Measurements from ENCODE around the gene DPF1. TPM values are rescaled to one million over a fixed set of nuclear protein-coding genes. Genes with fewer than 3 reads are reported as not detected.

The DPF1 gene
- total RNA-seq, 4 donors from 2014 or later, result 0.85 to 4.2 TPM; not detected in 2

DNA sequence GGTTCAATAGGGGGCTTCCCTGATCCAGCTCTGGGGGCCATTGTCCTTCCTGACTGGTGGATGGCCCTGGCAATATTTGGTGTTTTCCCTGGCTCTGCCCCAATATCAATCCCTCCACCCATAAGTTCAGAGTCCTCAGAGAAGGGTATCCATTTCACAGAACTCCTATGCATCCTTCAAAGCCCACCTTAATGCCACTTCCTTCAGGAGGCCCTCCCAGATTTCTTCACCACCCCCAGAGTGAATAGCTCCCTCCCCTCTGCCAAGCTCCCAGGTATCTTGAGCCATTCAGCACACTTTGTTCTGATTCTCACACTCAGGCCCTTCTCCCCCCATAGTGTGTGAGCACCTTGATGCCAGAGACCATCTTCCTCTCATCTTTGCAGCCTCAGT is 26.4 kb upstream of the DPF1 start:
- H3K27ac ChIP-seq, result peak overlapping the region; percentile 92
- TF ChIP-seq, protein P1, sequence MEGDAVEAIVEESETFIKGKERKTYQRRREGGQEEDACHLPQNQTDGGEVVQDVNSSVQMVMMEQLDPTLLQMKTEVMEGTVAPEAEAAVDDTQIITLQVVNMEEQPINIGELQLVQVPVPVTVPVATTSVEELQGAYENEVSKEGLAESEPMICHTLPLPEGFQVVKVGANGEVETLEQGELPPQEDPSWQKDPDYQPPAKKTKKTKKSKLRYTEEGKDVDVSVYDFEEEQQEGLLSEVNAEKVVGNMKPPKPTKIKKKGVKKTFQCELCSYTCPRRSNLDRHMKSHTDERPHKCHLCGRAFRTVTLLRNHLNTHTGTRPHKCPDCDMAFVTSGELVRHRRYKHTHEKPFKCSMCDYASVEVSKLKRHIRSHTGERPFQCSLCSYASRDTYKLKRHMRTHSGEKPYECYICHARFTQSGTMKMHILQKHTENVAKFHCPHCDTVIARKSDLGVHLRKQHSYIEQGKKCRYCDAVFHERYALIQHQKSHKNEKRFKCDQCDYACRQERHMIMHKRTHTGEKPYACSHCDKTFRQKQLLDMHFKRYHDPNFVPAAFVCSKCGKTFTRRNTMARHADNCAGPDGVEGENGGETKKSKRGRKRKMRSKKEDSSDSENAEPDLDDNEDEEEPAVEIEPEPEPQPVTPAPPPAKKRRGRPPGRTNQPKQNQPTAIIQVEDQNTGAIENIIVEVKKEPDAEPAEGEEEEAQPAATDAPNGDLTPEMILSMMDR (IDR thresholded peaks at IDR 0.05), result no peak
- no peak for TF ChIP-seq POLR2A (IDR thresholded peaks at IDR 0.05)

DNA sequence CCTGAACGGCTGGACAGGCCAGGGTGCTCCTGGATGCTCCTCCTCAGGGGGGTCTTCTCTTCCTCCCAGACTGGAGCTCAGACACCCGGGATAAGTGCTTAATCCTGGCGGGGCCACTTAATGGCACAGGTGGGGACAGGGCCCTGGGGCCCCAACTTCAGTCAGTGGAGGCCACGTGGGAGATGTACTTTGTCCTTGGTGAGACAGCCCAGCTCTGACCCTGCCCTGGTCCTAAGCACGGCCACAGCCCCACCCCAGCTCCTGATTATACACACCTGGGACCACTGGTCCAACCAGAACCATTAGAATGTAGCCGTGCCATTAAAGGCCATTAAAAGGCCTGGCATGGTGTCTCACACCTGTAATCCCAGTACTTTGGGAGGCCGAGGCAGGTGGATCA is 24.4 kb upstream of the DPF1 start:
- intact Hi-C loops (cut with DNase I; ENCODE audit: low total_unique reads), result no loop called here
- Histone ChIP-seq H3K4me1 (peaks cover 0 to 7% of the 10 kb centered on the region in 2 donors), H3K27ac (peak overlapping the region; percentile 7 to 92), H3K4me3 (no peak overlapping the region), H3K27me3 (no peaks in the 10 kb centered on the region), H3K9me3 (no peaks in the 10 kb centered on the region), H3K36me3 (no peaks in the 10 kb centered on the region)
- no peak for DNase-seq
- TF ChIP-seq, protein P1 (IDR thresholded peaks at IDR 0.05), result no peak
- TF ChIP-seq POLR2A (IDR thresholded peaks at IDR 0.05), result no peak

More for the DNA sequence above, 26.4 kb upstream of the DPF1 start:
- no peaks in the 10 kb centered on the region for H3K9me3 ChIP-seq
- no peak for DNase-seq
- no peaks in the 10 kb centered on the region for H3K36me3 ChIP-seq
- H3K27me3 ChIP-seq, result no peaks in the 10 kb centered on the region
- intact Hi-C loops (cut with DNase I; ENCODE audit: low total_unique reads), result no loop called here
- H3K4me3 ChIP-seq, result no peak overlapping the region
- H3K4me1 ChIP-seq, result peaks cover 0 to 9% of the 10 kb centered on the region in 2 donors

DNA sequence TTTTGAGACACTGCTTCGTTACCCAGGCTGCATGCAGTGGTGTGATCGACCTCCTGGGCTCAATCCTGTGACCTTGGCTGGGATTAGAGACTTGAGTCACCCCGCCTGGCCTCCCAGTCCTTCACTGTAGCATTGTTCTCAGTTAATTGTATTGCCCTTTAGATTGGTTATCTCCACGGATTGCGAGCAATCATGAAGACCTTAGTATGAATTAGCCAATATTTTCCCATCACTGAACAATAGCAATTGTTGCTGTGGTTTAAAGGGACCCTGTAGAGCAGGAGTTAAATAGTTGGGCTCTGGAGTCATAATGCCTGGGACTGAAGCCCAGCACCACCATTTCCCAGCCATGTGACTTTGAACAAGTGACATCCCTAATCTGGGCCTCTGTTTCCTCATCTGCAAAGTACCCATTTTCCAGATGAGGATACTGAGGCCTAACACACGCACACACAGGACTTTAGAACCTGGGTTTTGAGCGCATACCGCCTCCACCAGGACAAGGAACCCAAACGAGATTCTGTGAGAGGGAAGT is 23.8 kb upstream of the DPF1 start:
- DNase-seq, result no peak
- H3K4me1 ChIP-seq, result peaks cover 0 to 3% of the 10 kb centered on the region in 2 donors

DNA sequence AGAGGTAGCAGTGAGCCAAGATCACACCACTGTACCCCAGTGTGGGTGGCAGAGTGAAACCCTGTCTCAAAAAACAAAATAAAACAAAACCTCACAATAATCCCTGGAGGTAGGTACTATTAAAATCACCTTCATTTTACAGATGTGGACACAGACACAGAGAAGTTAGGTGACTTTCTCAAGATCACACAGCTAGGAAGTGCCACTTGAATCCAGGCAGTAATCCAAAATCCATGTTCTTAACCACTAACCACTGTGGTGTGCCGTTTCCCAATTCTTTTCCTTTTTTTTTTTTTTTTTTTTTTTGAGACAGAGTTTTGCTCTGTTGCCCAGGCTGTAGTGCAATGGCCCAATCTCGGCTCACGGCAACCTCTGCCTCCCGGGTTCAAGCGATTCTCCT is 23.1 kb upstream of the DPF1 start:
- peak overlapping the region in 1 of 2 donors; percentile 25 for H3K27ac ChIP-seq
- TF ChIP-seq, protein P1 (IDR thresholded peaks at IDR 0.05), result no peak
- TF ChIP-seq POLR2A (IDR thresholded peaks at IDR 0.05), result no peak
- no peaks in the 10 kb centered on the region for H3K4me1 ChIP-seq
- no peak overlapping the region for H3K4me3 ChIP-seq
- DNase-seq, result no peak
- H3K9me3 ChIP-seq, result no peaks in the 10 kb centered on the region
- no peaks in the 10 kb centered on the region for H3K36me3 ChIP-seq
- H3K27me3 ChIP-seq, result no peaks in the 10 kb centered on the region
- intact Hi-C loops (cut with DNase I; ENCODE audit: low total_unique reads), result no loop called here

More for the DNA sequence above, 23.8 kb upstream of the DPF1 start:
- TF ChIP-seq POLR2A (IDR thresholded peaks at IDR 0.05), result no peak
- TF ChIP-seq, protein P1 (IDR thresholded peaks at IDR 0.05), result no peak
- Histone ChIP-seq H3K27ac (peak overlapping the region; percentile 7 to 92), H3K27me3 (no peaks in the 10 kb centered on the region), H3K9me3 (no peaks in the 10 kb centered on the region), H3K4me3 (no peak overlapping the region), H3K36me3 (no peaks in the 10 kb centered on the region)
- intact Hi-C loops (cut with DNase I; ENCODE audit: low total_unique reads), result no loop called here

DNA sequence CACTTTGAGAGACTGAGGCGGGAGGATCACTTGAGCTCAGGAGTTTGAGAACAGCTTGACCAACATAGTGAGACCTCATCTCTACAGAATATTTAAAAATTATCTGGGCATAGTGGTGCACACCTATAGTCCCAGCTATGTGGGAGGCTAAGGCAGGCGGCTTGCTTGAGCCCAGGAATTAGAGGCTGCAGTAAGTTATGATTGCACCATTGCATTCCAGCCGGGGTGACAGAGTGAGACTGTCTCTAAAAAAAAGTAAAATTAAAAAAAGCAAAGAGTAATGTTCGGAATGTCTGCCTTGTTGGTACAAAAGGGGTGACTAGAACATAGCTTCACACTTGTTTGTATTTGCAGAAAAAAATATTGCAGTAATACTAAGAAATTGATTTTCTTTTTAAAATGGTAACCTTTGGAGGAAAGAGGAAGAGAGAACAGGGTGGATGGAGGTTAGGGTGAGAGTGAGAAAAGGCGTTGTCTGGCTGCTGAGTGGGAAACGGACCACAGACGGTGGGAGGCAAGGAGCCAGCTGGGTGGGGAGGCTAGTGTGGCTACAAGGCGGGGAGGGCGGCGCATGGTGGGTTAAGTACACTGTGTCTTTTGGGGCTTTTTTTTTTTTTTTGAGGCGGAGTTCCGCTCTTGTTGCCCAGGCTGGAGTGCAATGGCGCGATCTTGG is 21.9 kb upstream of the DPF1 start:
- Histone ChIP-seq H3K27ac (peak overlapping the region; percentile 25 to 53), H3K36me3 (no peaks in the 10 kb centered on the region), H3K4me1 (no peaks in the 10 kb centered on the region), H3K27me3 (no peaks in the 10 kb centered on the region), H3K4me3 (no peak overlapping the region), H3K9me3 (no peaks in the 10 kb centered on the region)
- intact Hi-C loops (cut with DNase I; ENCODE audit: low total_unique reads), result no loop called here
- DNase-seq, result no peak
- no peak for TF ChIP-seq POLR2A (IDR thresholded peaks at IDR 0.05)
- TF ChIP-seq, protein P1 (IDR thresholded peaks at IDR 0.05), result no peak

Measured in uterus (tissue), 4 donors.